ENCODE results near the gene MCRIP1. TPM values are rescaled to one million over a fixed set of nuclear protein-coding genes. Genes with fewer than 3 reads are reported as not detected.

MCRIP1 gene
- total RNA-seq, 1 donor from 2014 or later: 103 TPM

- ATAC-seq (no peak), DNase-seq (no peak)
- intact Hi-C loops (cut with micrococcal nuclease): no loop called here
Measured at GRCh38 chr17:81810476-81810875, 22.6 kb downstream of the MCRIP1 start.

GRCh38 chr17:81809556-81809998, 23.5 kb downstream of the MCRIP1 start:
- no peak for DNase-seq
- intact Hi-C loops (cut with micrococcal nuclease): no loop called here
- ATAC-seq: no peak

- intact Hi-C loops (cut with micrococcal nuclease): no loop called here
- DNase-seq (no peak), ATAC-seq (no peak)
Measured at GRCh38 chr17:81808778-81809555, 24.1 kb downstream of the MCRIP1 start.

GRCh38 chr17:81807839-81808238, 25.3 kb downstream of the MCRIP1 start:
- intact Hi-C loops (cut with micrococcal nuclease): no loop called here
- no peak for DNase-seq
- no peak for ATAC-seq

- DNase-seq (no peak), ATAC-seq (no peak)
- intact Hi-C loops (cut with micrococcal nuclease): no loop called here
Measured at GRCh38 chr17:81807210-81807719, 25.8 kb downstream of the MCRIP1 start.

- ATAC-seq: no peak
- intact Hi-C loops (cut with micrococcal nuclease): no loop called here
- no peak for DNase-seq
Measured at GRCh38 chr17:81806461-81807209, 26.5 kb downstream of the MCRIP1 start.

GRCh38 chr17:81805707-81806460, 27.2 kb downstream of the MCRIP1 start:
- no peak for ATAC-seq
- intact Hi-C loops (cut with micrococcal nuclease): no loop called here
- DNase-seq: no peak

- DNase-seq (no peak), ATAC-seq (peak; percentile 35)
- intact Hi-C loops (cut with micrococcal nuclease): no loop called here
Measured at GRCh38 chr17:81804559-81805399, 28.3 kb downstream of the MCRIP1 start.

- ATAC-seq: no peak
- DNase-seq: no peak
Measured at GRCh38 chr17:81803728-81804558, 29.1 kb downstream of the MCRIP1 start, which contains the start of gene GCGR. GCGR (plus strand) TSS chr17:81804150; CDS start chr17:81809019, 4,869 bp downstream.

GRCh38 chr17:81802856-81803643, 30.0 kb downstream of the MCRIP1 start:
- no peak for DNase-seq
- ATAC-seq: no peak
- intact Hi-C loops (cut with micrococcal nuclease): no loop called here

More at GRCh38 chr17:81803728-81804558, 29.1 kb downstream of the MCRIP1 start, which contains the start of gene GCGR:
- intact Hi-C loops (cut with micrococcal nuclease): no loop called here

GRCh38 chr17:81802048-81802758, 30.9 kb downstream of the MCRIP1 start:
- no peak for ATAC-seq
- intact Hi-C loops (cut with micrococcal nuclease): no loop called here
- DNase-seq: no peak

- DNase-seq (no peak), ATAC-seq (no peak)
- intact Hi-C loops (cut with micrococcal nuclease): no loop called here
Measured at GRCh38 chr17:81801327-81801726, 31.8 kb downstream of the MCRIP1 start.

GRCh38 chr17:81794509-81794908, 38.6 kb downstream of the MCRIP1 start:
- DNase-seq (no peak), ATAC-seq (no peak)
- intact Hi-C loops (cut with micrococcal nuclease): no loop called here

- ATAC-seq (no peak), DNase-seq (no peak)
- intact Hi-C loops (cut with micrococcal nuclease): no loop called here
Measured at GRCh38 chr17:81794074-81794476, 39.0 kb downstream of the MCRIP1 start.

- intact Hi-C loops (cut with micrococcal nuclease): no loop called here
- ATAC-seq: no peak
- DNase-seq: no peak
Measured at GRCh38 chr17:81792675-81793615, 40.1 kb downstream of the MCRIP1 start.
